Panc1 (cell line): Measurements from ENCODE around the gene PAX2. TPM values are rescaled to one million over a fixed set of nuclear protein-coding genes. Genes with fewer than 3 reads are reported as not detected.

Experiments used
- ATAC-seq: fragments of 200-7000 bp; cut with Tn5 transposase; 2 replicates; pipeline ENCODE4 v1.9.1; 2020; ENCODE audit warnings: mild to moderate bottlenecking, moderate library complexity
- BruUV-seq: library from RNA; stranded (reverse); fragments of 400-500 nt; replicated peaks from 2 replicates; lab custom pipeline; 2021; lab: Mats Ljungman, UMichigan
- CTCF ChIA-PET: fragments of 300-600 bp; sonication (Branson Sonifier 250); formaldehyde crosslinking; loops from one replicate; lab custom pipeline; 2022; ENCODE audit warnings: antibody characterized with exemption; lab: Charles Lee
- POLR2A ChIA-PET: fragments of 300-600 bp; sonication (Branson Sonifier 250); formaldehyde crosslinking; loops from one replicate; lab custom pipeline; 2022; ENCODE audit warnings: antibody characterized with exemption; lab: Charles Lee
- DNase-seq: peaks from one replicate; pipeline ENCODE4 v3.0.0-alpha.2; 2010; ENCODE audit warnings: low read depth, low spot score
- H3K27ac ChIP-seq: 2 replicates; pipeline ENCODE4 v1.5.1; 2011; ENCODE audit warnings: mild to moderate bottlenecking, low read length, inconsistent platforms
- H3K27me3 ChIP-seq: fragments of 200-500 bp; sonication (Bioruptor generic); 2 replicates; pipeline ENCODE4 v1.6.0; 2014; ENCODE audit warnings: low read length, inconsistent platforms; ENCODE audit not compliant: control insufficient read depth, insufficient read depth
- H3K36me3 ChIP-seq: fragments of 200-500 bp; sonication (Bioruptor generic); 2 replicates; pipeline ENCODE4 v1.5.1; 2014; ENCODE audit warnings: inconsistent platforms, mild to moderate bottlenecking, low read length, moderate library complexity; ENCODE audit not compliant: control insufficient read depth, insufficient read depth
- H3K4me1 ChIP-seq: 2 replicates; pipeline ENCODE4 v1.5.1; 2011; ENCODE audit warnings: inconsistent platforms, mild to moderate bottlenecking, low read length, moderate library complexity; ENCODE audit not compliant: control insufficient read depth, insufficient read depth
- H3K4me3 ChIP-seq, 2 experiments: 2 replicates each; pipeline ENCODE4 v1.5.1; 2011 to 2012; ENCODE audit warnings: low read depth in 2 of 2, low read length in 2 of 2, mild to moderate bottlenecking in 2 of 2, inconsistent platforms in 1 of 2, moderate library complexity in 1 of 2
- H3K9me3 ChIP-seq: fragments of 200-500 bp; sonication (Bioruptor generic); 2 replicates; pipeline ENCODE4 v1.5.1; 2014; ENCODE audit warnings: low read depth, mild to moderate bottlenecking, inconsistent platforms, low read length, moderate library complexity; ENCODE audit not compliant: control insufficient read depth, insufficient read depth
- CTCF ChIP-seq: fragments of 450-650 bp; IDR thresholded peaks from 2 replicates; pipeline ENCODE4 v1.5.1; 2017; ENCODE audit warnings: mild to moderate bottlenecking
- POLR2AphosphoS5 ChIP-seq: IDR thresholded peaks from 2 replicates; pipeline ENCODE4 v1.6.1; 2012; ENCODE audit warnings: mild to moderate bottlenecking, low read depth, low read length, moderate library complexity
- REST ChIP-seq, 2 experiments: IDR thresholded peaks; 2 replicates each; pipeline ENCODE4 v1.6.1; 2011 to 2012; ENCODE audit warnings: low read depth in 2 of 2, control low read depth in 1 of 2, low read length in 1 of 2, mild to moderate bottlenecking in 1 of 2, moderate library complexity in 1 of 2; ENCODE audit not compliant: insufficient read depth in 1 of 2
- SIN3A ChIP-seq: IDR thresholded peaks from 2 replicates; pipeline ENCODE4 v1.6.1; 2012; ENCODE audit warnings: low read depth, mild to moderate bottlenecking, low read length, moderate library complexity, borderline replicate concordance; ENCODE audit not compliant: insufficient read depth
- TCF7L2 ChIP-seq: IDR thresholded peaks from 2 replicates; pipeline ENCODE4 v1.6.1; 2011; ENCODE audit warnings: mild to moderate bottlenecking, low read depth, low read length, inconsistent platforms
- in situ Hi-C: cut with HindIII; loops from 2 replicates; pipeline ENCODE4 v1.10.0; 2016; ENCODE audit warnings: low sequenced_read_pairs, low pct_unique_long_range_greater_than_20kb
- intact Hi-C: fragments of 100-400 bp; cut with micrococcal nuclease; formaldehyde crosslinking; loops from one replicate; pipeline ENCODE4 v1.10.0; 2022; ENCODE audit not compliant: unreplicated experiment
- total RNA-seq: library from RNA; stranded (reverse); gene quantifications from one replicate; pipeline ENCODE4 v1.2.1, GENCODE V29; 2021; ENCODE audit not compliant: unreplicated experiment

Gene PAX2
- total RNA-seq, 1 experiment from 2014 or later: 72.3 TPM

DNA sequence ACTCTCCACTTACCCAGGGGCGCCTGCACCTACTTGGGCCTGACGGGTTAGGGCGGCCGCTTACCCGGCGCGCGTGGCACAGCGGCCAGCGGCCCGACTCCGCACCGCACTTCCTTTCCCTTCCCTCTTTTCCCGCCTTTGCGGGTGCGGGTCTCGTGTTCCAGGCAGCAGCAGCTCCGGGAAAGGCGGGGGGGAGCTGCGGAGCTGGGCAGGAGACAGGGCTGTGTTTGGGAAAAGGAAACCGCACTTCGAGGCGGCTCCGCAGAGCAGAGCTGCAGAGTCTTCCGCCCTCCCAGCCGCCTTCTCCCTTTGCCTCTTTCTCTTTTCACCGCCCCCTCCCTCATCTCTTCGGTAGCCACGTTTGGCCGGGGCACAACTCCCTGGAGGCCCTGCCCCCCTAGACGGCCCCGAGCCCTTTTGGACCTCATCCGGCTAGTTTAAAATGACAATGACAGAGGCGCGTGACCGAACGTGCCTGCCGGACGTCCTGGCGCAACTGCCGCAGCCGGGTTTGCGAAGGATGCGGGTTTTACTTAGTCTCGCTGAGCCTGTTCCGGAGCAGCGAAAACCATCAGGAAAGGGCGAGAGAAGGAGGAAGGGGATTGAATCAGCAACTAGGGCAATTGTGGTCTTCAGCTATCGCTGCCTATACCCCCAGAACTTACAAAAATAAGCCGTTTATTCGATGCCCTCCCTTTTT lies 7.9 kb upstream of the PAX2 start:
- H3K9me3 ChIP-seq: no peaks in the 10 kb centered on the region
- ATAC-seq: peak; percentile 3; the same call in 1 of the 2 replicates
- CTCF ChIA-PET: no interaction called here
- H3K36me3 ChIP-seq: no peaks in the 10 kb centered on the region
- intact Hi-C loops (no loop called here), in situ Hi-C loops (no loop called here)
- no peak for DNase-seq
- no TSS peak for BruUV-seq
- peak overlapping the region; percentile 99 for H3K27ac ChIP-seq
- peaks cover 53% of the 10 kb centered on the region for H3K4me1 ChIP-seq
- POLR2A ChIA-PET: no interaction called here
- TF ChIP-seq TCF7L2: 0 out of 2 replicates have a peak, but pooled peaks have one; percentile 23
- no peak for TF ChIP-seq CTCF
- TF ChIP-seq POLR2AphosphoS5: peak; percentile 30; the same call in 1 of the 2 replicates
- TF ChIP-seq SIN3A: no peak
- H3K27me3 ChIP-seq: no peaks in the 10 kb centered on the region
- H3K4me3 ChIP-seq: peak overlapping the region; percentile 54 to 77

DNA sequence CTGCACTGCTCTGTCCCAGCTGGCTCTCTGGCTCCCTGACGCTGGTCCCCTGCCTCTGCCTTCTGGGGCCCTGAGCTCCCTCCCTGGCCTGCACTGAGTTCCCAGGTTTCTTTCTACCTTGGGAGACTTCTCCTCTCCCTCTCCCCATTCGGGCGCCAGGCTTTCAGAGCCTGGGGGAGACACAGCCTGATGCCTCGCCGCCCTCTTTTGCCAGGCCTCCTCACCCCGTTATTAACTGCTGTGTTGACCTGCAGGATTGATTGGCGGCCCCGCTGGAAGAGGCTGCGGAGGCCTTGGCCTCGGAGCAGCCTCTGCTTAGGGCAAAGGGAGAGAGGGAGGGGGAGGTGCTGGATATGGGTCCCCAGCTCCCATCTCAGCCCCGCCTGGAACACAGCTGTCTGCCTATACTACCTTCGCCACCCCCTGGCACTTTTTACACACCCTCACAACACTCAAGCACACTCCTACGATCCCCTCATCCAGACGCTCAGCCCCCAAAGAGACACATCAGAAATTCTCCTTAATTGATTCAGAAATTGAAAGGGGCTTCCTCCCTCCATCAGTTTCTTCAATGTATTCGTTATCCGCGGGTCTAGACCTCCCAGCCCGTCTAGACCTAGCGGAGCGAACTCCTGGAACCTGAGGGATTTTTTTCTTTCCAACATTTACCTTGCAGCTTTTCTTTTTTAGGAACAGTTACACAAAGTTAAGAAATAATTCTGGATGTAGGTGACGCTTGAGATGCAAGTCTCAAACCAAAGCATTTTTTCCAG lies 7.1 kb upstream of the PAX2 start:
- intact Hi-C loops: no loop called here
- Histone ChIP-seq H3K9me3 (no peaks in the 10 kb centered on the region), H3K27me3 (no peaks in the 10 kb centered on the region), H3K4me3 (peak overlapping the region; percentile 54 to 77), H3K4me1 (peaks cover 53% of the 10 kb centered on the region), H3K27ac (peak overlapping the region; percentile 99), H3K36me3 (no peaks in the 10 kb centered on the region)
- CTCF ChIA-PET: no interaction called here
- in situ Hi-C loops: no loop called here
- TSS peak; percentile 68 for BruUV-seq
- POLR2A ChIA-PET: interaction anchor here (0.7 kb wide), 2 partner anchors 86 to 317 kb away, joined by 3 read pairs; no protein-coding TSS in a partner anchor
- ATAC-seq (peak; percentile 17), DNase-seq (no peak)
- TF ChIP-seq REST (IDR thresholded peaks at IDR 0.05; ENCODE audit: insufficient read depth in 1 of 2, low read depth in 2 of 2, low read length in 1 of 2): no peak
- 0 out of 2 replicates have a peak, but pooled peaks have one; percentile 26 for TF ChIP-seq SIN3A
